NOMO-1 (cell line): ENCODE measurements around the gene CACNA1I.

Source experiments
- DNase-seq, 2 experiments: peaks; one replicate each; lab custom pipeline; 2025; ENCODE audit not compliant: unreplicated experiment in 2 of 2; lab: John Stamatoyannopoulos, UW

The CACNA1I gene

GRCh38 chr22:39664485-39665200 lies 94.1 kb downstream of the CACNA1I start:
- DNase-seq, result no peak

GRCh38 chr22:39665229-39665628 lies 94.7 kb downstream of the CACNA1I start:
- no peak for DNase-seq

- no peak for DNase-seq
Observed at GRCh38 chr22:39665661-39666431, 95.3 kb downstream of the CACNA1I start.

- no peak for DNase-seq
Observed at GRCh38 chr22:39666495-39666894, 95.9 kb downstream of the CACNA1I start.

DNA sequence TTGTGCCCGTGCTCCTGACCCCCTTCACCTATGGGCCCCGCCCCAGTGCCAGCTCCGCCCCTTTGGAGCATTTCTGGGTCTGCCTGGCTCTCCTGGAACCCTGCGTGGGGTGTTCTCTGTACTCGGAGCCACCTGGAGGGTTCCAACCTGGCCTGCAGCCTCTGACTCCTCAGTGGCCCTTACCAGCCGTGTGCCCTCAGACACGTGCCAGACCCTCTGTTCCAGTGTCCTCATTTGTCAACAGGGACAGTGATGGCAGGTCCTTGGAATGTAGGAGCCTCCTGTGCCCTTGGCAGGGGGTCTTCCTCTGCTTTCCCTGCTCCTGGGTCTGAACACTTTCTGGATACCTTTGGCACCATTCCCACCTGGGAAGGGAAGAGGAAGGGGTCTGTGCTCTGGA lies 96.4 kb downstream of the CACNA1I start:
- DNase-seq, result no peak

DNA sequence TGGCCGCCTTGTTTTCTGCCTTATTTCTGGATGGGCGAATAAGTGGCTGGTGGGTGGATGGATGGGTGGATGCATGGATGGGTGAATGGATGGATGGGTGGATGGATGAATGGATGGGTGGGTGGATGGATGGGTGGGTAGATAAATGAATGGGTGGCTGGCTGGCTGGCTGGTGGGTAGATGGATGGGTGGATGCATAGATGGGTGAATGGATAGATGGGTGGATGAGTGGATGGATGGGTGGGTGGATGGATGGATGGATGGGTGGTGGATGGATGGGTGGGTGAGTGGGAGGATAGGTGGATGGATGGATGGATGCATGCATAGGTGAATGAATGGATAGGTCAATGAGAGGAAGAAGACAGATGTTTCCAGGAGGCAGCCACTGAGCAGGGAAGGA lies 98.9 kb downstream of the CACNA1I start:
- no peak for DNase-seq

DNA sequence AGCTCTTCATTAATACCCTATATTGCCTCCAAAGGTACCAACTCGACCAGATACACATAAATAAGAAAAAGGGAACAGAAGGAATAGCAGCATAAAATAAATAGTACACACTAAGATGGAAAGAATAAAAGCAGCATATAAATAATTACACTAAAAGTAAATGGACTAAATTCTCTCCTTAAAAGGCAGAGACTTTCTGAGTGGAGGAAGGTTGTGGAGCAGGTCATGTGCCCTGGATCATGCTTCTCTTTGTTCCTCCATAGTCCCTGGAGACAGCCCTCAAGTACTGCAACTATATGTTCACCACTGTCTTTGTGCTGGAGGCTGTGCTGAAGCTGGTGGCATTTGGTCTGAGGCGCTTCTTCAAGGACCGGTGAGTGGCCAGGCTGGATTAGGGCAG lies 101.4 kb downstream of the CACNA1I start:
- no peak for DNase-seq

GRCh38 chr22:39674536-39674935 lies 104.0 kb downstream of the CACNA1I start:
- no peak for DNase-seq

DNA sequence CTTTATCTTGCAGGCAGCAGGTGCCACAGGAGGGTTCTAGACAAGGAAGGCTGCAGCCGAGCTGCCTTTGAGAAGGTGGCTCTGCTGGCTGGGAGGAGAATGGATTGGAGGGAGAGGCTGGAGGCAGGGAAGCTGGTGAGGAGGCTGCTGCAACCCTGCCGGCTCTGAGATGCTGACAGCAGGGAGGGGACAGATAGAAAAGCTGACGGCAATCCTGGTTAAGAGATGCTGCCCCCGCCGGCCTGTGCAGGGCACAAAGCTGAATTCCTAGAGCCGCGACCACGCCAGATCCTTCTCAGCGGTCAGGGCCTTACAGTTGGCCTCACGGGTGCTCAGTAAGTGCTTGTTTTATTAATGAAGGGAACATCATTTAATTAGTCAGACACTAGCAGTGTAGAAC lies 105.4 kb downstream of the CACNA1I start:
- no peak for DNase-seq

GRCh38 chr22:39677967-39678366 lies 107.4 kb downstream of the CACNA1I start:
- no peak for DNase-seq

DNA sequence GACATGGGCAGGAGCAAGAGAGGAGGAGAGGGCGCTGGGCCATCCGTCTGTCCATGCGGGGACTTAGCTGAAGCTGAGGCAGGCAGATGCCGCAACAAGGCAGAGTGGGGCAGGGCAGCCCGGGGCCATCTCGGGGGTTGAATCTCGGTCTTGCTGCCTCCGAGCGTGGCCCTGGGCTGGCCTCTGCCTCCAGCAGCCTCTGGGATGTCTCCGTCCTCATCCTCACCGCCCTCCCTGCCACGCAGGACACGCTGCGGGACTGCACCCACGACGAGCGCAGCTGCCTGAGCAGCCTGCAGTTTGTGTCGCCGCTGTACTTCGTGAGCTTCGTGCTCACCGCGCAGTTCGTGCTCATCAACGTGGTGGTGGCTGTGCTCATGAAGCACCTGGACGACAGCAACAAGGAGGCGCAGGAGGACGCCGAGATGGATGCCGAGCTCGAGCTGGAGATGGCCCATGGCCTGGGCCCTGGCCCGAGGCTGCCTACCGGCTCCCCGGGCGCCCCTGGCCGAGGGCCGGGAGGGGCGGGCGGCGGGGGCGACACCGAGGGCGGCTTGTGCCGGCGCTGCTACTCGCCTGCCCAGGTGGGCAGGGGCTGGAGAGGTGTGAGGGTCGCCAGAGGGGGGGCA lies 108.4 kb downstream of the CACNA1I start:
- no peak for DNase-seq

- DNase-seq, result no peak
Observed at GRCh38 chr22:39679652-39680051, 109.1 kb downstream of the CACNA1I start.

DNA sequence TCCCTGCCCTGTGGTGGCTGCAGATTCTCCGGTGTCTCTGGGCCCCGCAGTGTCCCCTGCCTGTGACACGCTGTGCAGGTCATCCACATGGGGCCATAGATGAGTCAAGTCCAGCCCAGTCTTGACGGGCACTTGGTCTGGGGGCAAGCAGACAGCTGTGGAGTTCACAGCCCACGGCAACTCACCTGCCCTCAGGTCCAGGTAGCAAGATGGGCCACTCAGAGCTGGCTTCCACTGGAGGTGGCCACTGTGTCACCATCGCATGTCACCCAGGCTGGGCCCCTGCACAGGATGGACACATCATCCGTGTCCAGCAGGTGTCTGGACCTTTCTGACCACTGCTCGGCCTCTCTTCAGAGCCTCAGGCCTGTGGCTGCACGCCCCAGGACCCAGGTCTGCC lies 109.9 kb downstream of the CACNA1I start:
- no peak for DNase-seq

DNA sequence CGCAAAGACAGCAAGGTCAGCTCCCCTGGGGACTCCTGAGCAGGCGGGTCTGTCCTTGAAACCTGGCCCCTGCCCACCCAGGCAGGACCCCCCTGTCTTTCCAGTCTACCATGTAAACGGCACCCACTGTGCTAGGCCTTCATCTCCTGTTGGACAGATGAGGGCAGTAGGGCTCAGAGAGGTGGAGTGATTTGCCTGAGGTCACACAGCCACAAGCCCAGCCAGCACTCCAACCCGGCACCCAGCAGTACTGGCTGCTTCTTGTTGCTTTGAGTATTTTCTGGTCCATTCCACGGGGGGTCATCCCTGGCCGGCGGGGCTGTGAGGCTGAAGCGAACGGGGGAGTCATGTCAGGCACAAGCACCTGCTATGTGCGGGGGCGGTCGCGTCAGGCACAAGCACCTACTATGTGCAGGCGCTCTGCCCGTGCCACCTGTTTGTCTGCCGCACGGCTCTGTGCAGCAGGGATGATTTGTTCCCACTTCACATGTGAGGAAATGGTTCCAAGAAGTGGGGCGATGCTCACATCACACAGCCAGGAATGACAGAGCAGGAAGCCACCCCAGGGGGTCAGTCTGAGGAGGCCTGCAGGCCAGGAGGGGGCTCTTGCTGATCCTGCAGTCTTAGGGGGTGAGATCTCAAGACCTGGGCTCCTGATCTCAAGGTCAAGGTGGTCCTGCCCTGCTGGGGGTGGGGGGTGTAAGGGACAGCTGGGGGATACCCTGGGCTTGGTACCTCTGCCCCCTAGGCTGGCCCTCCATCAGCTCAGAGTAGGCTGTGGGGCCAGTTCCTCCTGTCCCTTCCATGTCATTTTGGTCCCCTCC lies 110.7 kb downstream of the CACNA1I start:
- DNase-seq, result no peak

DNA sequence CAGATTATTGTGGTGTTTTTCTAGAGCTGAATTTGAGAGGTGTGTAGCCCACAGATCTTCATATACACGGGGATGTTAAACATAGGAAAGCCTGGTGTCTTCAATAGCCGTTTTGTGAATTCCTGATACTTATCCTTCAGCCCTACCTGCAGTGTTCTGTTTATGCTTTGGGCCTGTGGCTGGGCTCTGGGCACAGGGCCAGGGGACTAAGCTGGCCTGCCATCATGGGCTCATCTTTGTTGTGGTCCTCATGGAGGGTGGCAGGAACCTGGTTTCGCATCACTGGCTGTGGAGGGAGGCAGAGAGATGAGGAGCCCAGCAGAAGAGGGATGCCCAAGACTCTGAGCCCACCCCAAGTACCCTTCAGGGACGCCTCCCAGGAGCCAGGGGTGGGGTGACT lies 112.4 kb downstream of the CACNA1I start:
- no peak for DNase-seq

- DNase-seq, result no peak
Observed at GRCh38 chr22:39683639-39684038, 113.1 kb downstream of the CACNA1I start.

DNA sequence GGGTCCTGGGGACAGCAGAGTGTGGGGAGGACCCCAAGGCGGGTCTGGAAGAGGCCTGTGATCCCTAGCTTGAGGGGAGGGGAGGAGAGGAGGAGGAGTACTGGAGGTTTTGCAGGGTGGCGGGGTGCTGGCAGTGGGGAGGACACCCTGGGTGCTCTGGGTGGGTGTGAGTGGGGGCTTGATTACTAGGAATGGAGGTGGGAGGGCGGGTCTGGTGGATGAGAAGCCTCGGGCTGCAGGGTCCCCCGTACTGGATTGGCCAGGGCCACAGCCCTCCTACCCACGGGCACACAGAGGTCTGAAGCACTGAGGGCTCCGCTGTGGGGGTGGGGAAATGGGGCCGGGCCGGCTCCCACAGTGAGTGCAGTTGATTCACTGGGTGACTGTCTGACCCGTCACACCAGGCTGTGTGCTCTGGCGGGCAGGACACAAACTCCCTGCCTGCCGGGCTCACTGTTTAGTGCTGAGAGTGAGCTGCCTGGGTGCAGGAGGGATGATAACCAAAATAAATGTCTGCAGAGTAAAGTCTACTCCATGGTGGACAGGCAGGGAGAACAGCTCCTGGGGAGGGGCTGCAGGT lies 114.2 kb downstream of the CACNA1I start:
- DNase-seq, result no peak

DNA sequence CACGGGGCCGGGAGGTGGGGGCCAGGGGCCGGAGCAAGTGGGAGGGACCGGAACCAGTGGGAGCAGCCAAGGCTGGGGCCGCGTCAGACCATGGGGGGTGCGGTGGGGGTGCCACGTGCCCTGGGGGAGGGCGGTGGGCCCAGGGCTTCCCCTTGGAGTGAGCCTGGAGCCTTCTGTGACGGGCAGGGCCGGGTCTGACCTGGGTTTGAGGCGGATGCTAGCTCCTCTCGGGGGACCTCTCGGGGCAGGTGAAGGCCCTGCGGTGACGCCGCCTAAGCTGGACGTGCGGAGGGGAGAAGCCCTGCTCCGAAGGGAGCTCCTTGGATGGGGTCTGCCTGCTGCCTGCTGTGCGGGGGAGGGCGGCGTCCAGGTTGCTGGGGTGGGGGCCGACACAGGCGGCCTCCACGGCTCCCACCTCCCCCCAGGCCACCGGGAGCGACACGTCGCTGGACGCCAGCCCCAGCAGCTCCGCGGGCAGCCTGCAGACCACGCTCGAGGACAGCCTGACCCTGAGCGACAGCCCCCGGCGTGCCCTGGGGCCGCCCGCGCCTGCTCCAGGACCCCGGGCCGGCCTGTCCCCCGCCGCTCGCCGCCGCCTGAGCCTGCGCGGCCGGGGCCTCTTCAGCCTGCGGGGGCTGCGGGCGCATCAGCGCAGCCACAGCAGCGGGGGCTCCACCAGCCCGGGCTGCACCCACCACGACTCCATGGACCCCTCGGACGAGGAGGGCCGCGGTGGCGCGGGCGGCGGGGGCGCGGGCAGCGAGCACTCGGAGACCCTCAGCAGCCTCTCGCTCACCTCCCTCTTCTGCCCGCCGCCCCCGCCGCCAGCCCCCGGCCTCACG lies 115.0 kb downstream of the CACNA1I start:
- no peak for DNase-seq

GRCh38 chr22:39686178-39686620 lies 115.6 kb downstream of the CACNA1I start:
- DNase-seq, result no peak
